GM12874 (cell line): ENCODE results near the gene P2RY1.

Experiments used
- TF ChIP-seq, protein P1 (sequence below): IDR thresholded peaks from 2 replicates; pipeline ENCODE4 v1.5.1; 2011; ENCODE audit warnings: low read depth, mild to moderate bottlenecking, control low read depth, low read length, moderate library complexity; ENCODE audit not compliant: insufficient read depth

P2RY1 gene

DNA sequence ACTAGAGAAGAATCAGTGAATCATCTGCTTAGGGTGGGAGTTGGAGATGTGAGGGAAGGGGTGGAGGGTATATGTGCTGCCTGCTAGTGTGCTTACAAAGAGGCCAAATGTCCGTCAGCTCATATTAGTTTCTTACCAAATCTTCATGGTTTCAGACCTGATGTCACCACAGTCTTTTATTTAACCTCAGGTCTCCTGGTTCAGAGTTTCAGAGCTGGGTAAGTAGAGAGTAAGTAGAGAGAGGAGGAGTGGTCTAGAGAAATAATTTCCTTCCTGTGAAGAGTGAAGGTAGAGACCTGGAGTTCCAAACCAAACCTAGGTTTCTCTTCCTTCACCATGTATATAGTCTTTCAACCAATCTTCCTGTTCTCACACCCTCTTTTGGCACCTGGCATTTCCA, 17.5 kb upstream of the P2RY1 start:
- TF ChIP-seq, protein P1, sequence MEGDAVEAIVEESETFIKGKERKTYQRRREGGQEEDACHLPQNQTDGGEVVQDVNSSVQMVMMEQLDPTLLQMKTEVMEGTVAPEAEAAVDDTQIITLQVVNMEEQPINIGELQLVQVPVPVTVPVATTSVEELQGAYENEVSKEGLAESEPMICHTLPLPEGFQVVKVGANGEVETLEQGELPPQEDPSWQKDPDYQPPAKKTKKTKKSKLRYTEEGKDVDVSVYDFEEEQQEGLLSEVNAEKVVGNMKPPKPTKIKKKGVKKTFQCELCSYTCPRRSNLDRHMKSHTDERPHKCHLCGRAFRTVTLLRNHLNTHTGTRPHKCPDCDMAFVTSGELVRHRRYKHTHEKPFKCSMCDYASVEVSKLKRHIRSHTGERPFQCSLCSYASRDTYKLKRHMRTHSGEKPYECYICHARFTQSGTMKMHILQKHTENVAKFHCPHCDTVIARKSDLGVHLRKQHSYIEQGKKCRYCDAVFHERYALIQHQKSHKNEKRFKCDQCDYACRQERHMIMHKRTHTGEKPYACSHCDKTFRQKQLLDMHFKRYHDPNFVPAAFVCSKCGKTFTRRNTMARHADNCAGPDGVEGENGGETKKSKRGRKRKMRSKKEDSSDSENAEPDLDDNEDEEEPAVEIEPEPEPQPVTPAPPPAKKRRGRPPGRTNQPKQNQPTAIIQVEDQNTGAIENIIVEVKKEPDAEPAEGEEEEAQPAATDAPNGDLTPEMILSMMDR, result no peak

- TF ChIP-seq, protein P1, result no peak
These were observed 16.9 kb upstream of the P2RY1 start for GRCh38 chr3:152818027-152818426.

- TF ChIP-seq, protein P1, result no peak
These were observed 11.8 kb upstream of the P2RY1 start for GRCh38 chr3:152823173-152823572.

DNA sequence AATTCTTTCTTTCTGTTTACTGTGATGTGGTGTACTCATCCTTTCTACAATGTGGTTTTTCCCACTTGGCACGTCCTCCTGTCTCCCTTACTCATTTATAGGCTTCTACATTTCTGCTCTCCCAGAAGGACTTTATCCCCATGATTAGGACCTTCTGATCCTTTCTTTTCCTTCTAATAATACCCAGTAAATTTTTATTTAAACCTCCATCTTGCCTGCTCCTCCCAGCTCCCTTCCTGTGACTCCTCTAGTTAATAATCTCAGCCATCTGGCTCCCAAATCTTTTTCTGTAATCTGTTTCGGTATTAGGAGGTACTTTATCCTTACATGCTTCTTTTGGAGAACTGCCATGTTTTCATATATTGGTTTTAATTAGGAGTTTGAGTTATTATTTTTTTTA, 11.2 kb upstream of the P2RY1 start:
- TF ChIP-seq, protein P1, result no peak

GRCh38 chr3:152825566-152825965, 9.4 kb upstream of the P2RY1 start:
- TF ChIP-seq, protein P1, result no peak

DNA sequence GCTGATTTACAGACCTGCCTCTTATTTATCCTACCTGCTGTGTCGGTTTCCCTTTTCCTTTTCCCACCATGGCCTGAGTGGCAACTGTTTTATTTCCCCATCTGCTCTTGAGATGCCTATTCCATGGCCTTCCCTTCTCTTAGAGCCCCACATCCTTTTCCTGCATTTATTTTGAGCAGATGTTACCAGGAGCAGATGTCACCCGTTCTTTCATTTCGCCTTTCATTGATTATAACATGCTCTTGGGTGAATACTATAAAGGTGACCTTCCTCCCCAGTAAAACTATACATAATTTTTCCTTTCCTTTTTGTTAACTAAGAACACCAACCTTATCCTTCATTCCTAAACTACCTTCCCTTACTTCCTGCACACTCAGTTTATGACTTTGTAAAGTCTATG, 8.5 kb upstream of the P2RY1 start:
- TF ChIP-seq, protein P1, result no peak

GRCh38 chr3:152827313-152827712, 7.6 kb upstream of the P2RY1 start:
- TF ChIP-seq, protein P1, result no peak
